CD14-positive monocyte (primary cell): Measurements from ENCODE around the gene GNLY. TPM values are rescaled to one million over a fixed set of nuclear protein-coding genes. Genes with fewer than 3 reads are reported as not detected.

Experiments used
- DNase-seq, 3 donors: peaks; one replicate each; pipeline ENCODE4 v3.0.0-alpha.2; 2011 to 2022
- H2AFZ ChIP-seq: 2 replicates; pipeline ENCODE4 v1.6.0; 2012; ENCODE audit warnings: mild to moderate bottlenecking, low read depth, low read length, inconsistent platforms; ENCODE audit not compliant: insufficient read depth, poor library complexity, severe bottlenecking
- H3K27ac ChIP-seq, 2 donors: 1 replicate in 1 of 2; 2 replicates in 1 of 2; pipeline ENCODE4 v1.5.1; 2012 to 2013; ENCODE audit warnings: low read length in 2 of 2, control low read depth in 1 of 2, inconsistent platforms in 1 of 2, low read depth in 1 of 2, mild to moderate bottlenecking in 1 of 2
- H3K27me3 ChIP-seq, 2 donors: one replicate each; pipeline versions ENCODE4 v1.6.0 to v1.6.1; 2011 to 2013; ENCODE audit warnings: low read length in 2 of 2; ENCODE audit not compliant: control insufficient read depth in 2 of 2, insufficient read depth in 2 of 2
- H3K36me3 ChIP-seq, 2 donors: replicated peaks in 1 of 2; 1 replicate in 1 of 2; 2 replicates in 1 of 2; pipeline versions ENCODE4 v1.5.1 to v1.6.1; 2012 to 2013; ENCODE audit warnings: low read length in 2 of 2, control low read depth in 1 of 2, inconsistent platforms in 1 of 2, mild to moderate bottlenecking in 1 of 2; ENCODE audit not compliant: insufficient read depth in 2 of 2, control insufficient read depth in 1 of 2
- H3K4me1 ChIP-seq, 2 donors: 1 replicate in 1 of 2; 2 replicates in 1 of 2; pipeline versions ENCODE4 v1.5.1 to v1.6.1; 2012 to 2013; ENCODE audit warnings: low read length in 2 of 2, control low read depth in 1 of 2, inconsistent platforms in 1 of 2, mild to moderate bottlenecking in 1 of 2, moderate library complexity in 1 of 2; ENCODE audit not compliant: insufficient read depth in 2 of 2, control insufficient read depth in 1 of 2
- H3K4me2 ChIP-seq: replicated peaks from 2 replicates; pipeline ENCODE3; 2012; ENCODE audit warnings: low read length, moderate library complexity, mild to moderate bottlenecking; ENCODE audit not compliant: poor library complexity, severe bottlenecking; ENCODE audit errors: extremely low read depth
- H3K4me3 ChIP-seq, 3 experiments: fragments of 200-600 bp in 1 of 3; sonication (generic) in 1 of 3; replicated peaks in 1 of 3; 1 replicate in 2 of 3; 2 replicates in 1 of 3; pipeline ENCODE4 v1.5.1; 2011 to 2013; ENCODE audit warnings: low read length in 3 of 3, mild to moderate bottlenecking in 3 of 3, control low read depth in 2 of 3, low read depth in 2 of 3, inconsistent platforms in 1 of 3, moderate library complexity in 1 of 3
- H3K79me2 ChIP-seq: 2 replicates; pipeline ENCODE4 v1.6.0; 2012; ENCODE audit warnings: mild to moderate bottlenecking, control low read depth, inconsistent platforms, low read length, moderate library complexity; ENCODE audit not compliant: insufficient read depth
- H3K9ac ChIP-seq: 2 replicates; pipeline ENCODE4 v1.6.0; 2017; ENCODE audit warnings: low read length, mild to moderate bottlenecking; ENCODE audit not compliant: insufficient read depth, poor library complexity, severe bottlenecking
- H3K9me3 ChIP-seq, 2 donors: replicated peaks in 1 of 2; 1 replicate in 1 of 2; 2 replicates in 1 of 2; pipeline versions ENCODE4 v1.5.1 to v1.6.1; 2012 to 2013; ENCODE audit warnings: low read length in 2 of 2, control low read depth in 1 of 2; ENCODE audit not compliant: control insufficient read depth in 1 of 2, insufficient read depth in 1 of 2
- H4K20me1 ChIP-seq: 2 replicates; pipeline ENCODE4 v1.6.0; 2012; ENCODE audit warnings: mild to moderate bottlenecking, low read length, control low read depth, moderate library complexity; ENCODE audit not compliant: insufficient read depth
- H3K27ac Mint-ChIP-seq, 7 donors: one replicate each; pipeline ENCODE4 v1.8.0; 2020; ENCODE audit warnings: mild to moderate bottlenecking in 7 of 7, mixed read lengths in 7 of 7, moderate library complexity in 6 of 7, inconsistent platforms in 2 of 7
- H3K27me3 Mint-ChIP-seq, 3 donors: one replicate each; pipeline ENCODE4 v1.8.0; 2021 to 2022; ENCODE audit warnings: low read depth in 3 of 3, mild to moderate bottlenecking in 3 of 3, mixed read lengths in 3 of 3, moderate library complexity in 3 of 3, inconsistent platforms in 1 of 3
- H3K36me3 Mint-ChIP-seq, 2 donors: one replicate each; pipeline ENCODE4 v1.8.0; 2020; ENCODE audit warnings: mixed read lengths in 2 of 2, inconsistent platforms in 1 of 2, mild to moderate bottlenecking in 1 of 2
- H3K4me1 Mint-ChIP-seq: one replicate; pipeline ENCODE4 v1.8.0; 2020; ENCODE audit warnings: mild to moderate bottlenecking, mixed read lengths
- H3K4me3 Mint-ChIP-seq, 2 donors: one replicate each; pipeline ENCODE4 v1.8.0; 2020; ENCODE audit warnings: mild to moderate bottlenecking in 2 of 2, mixed read lengths in 2 of 2, moderate library complexity in 1 of 2
- H3K9me3 Mint-ChIP-seq, 7 donors: one replicate each; pipeline ENCODE4 v1.8.0; 2020 to 2022; ENCODE audit warnings: mixed read lengths in 7 of 7, mild to moderate bottlenecking in 6 of 7, moderate library complexity in 6 of 7, inconsistent platforms in 2 of 7
- CTCF ChIP-seq: fragments of 200-600 bp; IDR thresholded peaks from one replicate; pipeline ENCODE4 v1.8.0; 2022; ENCODE audit warnings: antibody characterized with exemption, mild to moderate bottlenecking
- WGBS: methylation state at CpG from one replicate; pipeline ENCODE4 v1.1.5; 2013; ENCODE audit warnings: missing lambda C conversion rate; ENCODE audit not compliant: insufficient coverage; 5-methylcytosine and 5-hydroxymethylcytosine counted together
- intact Hi-C, 2 donors: fragments of 100-400 bp; cut with micrococcal nuclease; formaldehyde crosslinking; loops; one replicate each; pipeline versions ENCODE4 v1.15.0 to v1.15.1; 2023
- polyA plus RNA-seq, 3 donors: library from polyadenylated mRNA; depleted of rRNA in 1 of 3; unstranded in 2 of 3; stranded (reverse) in 1 of 3; fragments of 300-500 nt in 2 of 3; fragments of >200 nt in 1 of 3; fragmentation: Illumina TruSeq in 2 of 3; gene quantifications; 1 replicate in 2 of 3; 2 replicates in 1 of 3; pipeline ENCODE4 v1.2.3, GENCODE V29; 2012 to 2021

Gene GNLY
- polyA plus RNA-seq, 3 donors = 4.6 to 13.2 (median 11.1) TPM

GRCh38 chr2:85648619-85649018, 45.5 kb upstream of the GNLY start:
- no peaks in the 10 kb centered on the region for H3K9me3 Mint-ChIP-seq
- Histone ChIP-seq H4K20me1 (no peaks in the 10 kb centered on the region), H3K9ac (no peak overlapping the region), H3K27ac (peak overlapping the region in 1 of 2 donors; percentile 65), H3K4me2 (no peak overlapping the region), H3K36me3 (peaks cover 72 to 99% of the 10 kb centered on the region in 2 donors), H3K9me3 (no peaks in the 10 kb centered on the region), H3K4me1 (peaks cover 17% of the 10 kb centered on the region in 2 donors), H3K79me2 (no peaks in the 10 kb centered on the region), H2AFZ (no peak overlapping the region), H3K4me3 (no peak overlapping the region), H3K27me3 (no peaks in the 10 kb centered on the region)
- peaks cover 0 to 1% (median 0%) of the 10 kb centered on the region in 3 donors for H3K27me3 Mint-ChIP-seq
- H3K36me3 Mint-ChIP-seq = peaks cover 85 to 98% of the 10 kb centered on the region in 2 donors
- H3K4me1 Mint-ChIP-seq = peaks cover 18% of the 10 kb centered on the region
- peak in 1 of 3 donors; percentile 17 for DNase-seq
- intact Hi-C loops = no loop called here
- TF ChIP-seq CTCF = peak; percentile 47
- no peak overlapping the region for H3K4me3 Mint-ChIP-seq
- WGBS = 42% methylated on average over 2 of the region's 2 CpGs
- peak overlapping the region; percentile 25 to 82 (median 64) for H3K27ac Mint-ChIP-seq

GRCh38 chr2:85649201-85650190, 44.7 kb upstream of the GNLY start:
- WGBS = 96% methylated on average over 5 of the region's 9 CpGs
- no peak for TF ChIP-seq CTCF
- Histone ChIP-seq H3K27me3 (no peaks in the 10 kb centered on the region), H3K9ac (no peak overlapping the region), H2AFZ (no peak overlapping the region), H3K9me3 (no peaks in the 10 kb centered on the region), H3K4me1 (peaks cover 17% of the 10 kb centered on the region in 2 donors), H3K4me3 (no peak overlapping the region), H4K20me1 (no peaks in the 10 kb centered on the region), H3K27ac (no peak overlapping the region), H3K4me2 (no peak overlapping the region), H3K79me2 (no peaks in the 10 kb centered on the region), H3K36me3 (peaks cover 64 to 97% of the 10 kb centered on the region in 2 donors)
- peaks cover 0 to 1% (median 0%) of the 10 kb centered on the region in 3 donors for H3K27me3 Mint-ChIP-seq
- DNase-seq = no peak
- no peak overlapping the region for H3K4me3 Mint-ChIP-seq
- peaks cover 22% of the 10 kb centered on the region for H3K4me1 Mint-ChIP-seq
- H3K27ac Mint-ChIP-seq = peak overlapping the region in 1 of 7 donors; percentile 66
- no peaks in the 10 kb centered on the region for H3K9me3 Mint-ChIP-seq
- intact Hi-C loops = no loop called here
- peaks cover 84 to 100% of the 10 kb centered on the region in 2 donors for H3K36me3 Mint-ChIP-seq
